Activated gamma-delta T cell treated with Interleukin-2 at 50 U/mL for 16 hours (primary cell): ENCODE results near the gene PI4KA.
"Not testable (repeated sequence)": the region's sequence is repeated elsewhere in the genome, so short reads cannot be mapped to it uniquely, and the experiment has no call there.

Source experiments
- DNase-seq: peaks from one replicate; pipeline ENCODE4 v3.0.0-alpha.2; 2020

The PI4KA gene

GRCh38 chr22:20844055-20845037, 14.3 kb downstream of the PI4KA start:
- DNase-seq = no peak

DNA sequence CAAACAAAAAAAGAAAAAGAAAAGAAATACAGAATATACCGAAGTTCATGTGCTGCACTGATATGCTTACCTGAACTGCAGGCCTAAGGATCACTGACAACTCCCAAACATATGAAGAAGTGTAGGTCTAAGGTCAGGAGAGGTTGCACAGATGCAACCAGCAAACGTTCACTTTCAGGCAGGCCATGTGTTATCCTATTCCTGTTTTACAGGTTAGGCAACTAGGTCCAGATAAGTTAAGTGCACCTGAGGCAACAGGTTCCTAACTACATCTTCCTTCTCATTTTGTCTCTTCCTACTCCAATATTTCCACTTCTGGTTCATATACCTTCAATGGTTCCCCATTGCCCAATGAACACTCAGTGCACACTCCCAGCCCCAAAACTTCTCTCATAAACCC, 15.1 kb downstream of the PI4KA start:
- DNase-seq = no peak

- DNase-seq = no peak
These were observed 17.8 kb downstream of the PI4KA start for GRCh38 chr22:20840646-20841371.

DNA sequence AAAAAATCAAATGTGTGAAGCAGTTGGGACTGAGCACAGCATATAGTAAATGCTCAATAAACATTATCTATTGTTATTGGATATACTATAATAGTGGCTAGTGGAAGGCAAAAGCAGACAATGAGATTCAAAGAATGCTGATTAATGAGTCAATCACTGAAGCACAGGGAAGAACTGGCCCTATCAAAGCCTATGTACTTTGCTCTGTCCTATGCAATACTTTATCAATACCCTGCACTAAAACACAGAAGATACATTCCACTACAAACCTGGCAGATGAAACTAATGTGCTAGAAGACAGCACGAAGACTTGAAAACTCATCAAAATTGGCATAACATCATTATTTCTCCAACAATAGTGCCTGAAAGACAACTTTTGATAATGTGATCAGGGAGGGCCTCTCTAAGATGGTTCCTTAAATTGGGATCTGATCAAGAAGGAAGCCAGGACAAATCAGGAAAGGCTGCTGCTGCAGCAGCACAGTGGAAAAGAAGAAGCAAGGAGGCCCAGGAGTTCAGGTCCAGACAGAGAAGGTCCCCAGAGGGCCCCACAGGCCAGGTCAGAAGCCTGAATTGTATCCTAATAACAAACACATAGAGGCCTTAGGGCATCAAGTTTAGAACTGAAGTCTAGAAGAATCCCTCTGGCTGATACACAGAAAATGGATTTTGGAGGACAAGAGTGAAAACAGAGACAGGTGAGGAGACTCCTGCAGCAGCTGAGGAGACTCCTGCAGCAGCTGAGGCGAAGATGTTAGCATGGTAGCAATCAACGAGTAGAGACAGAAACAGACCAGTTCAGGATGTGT, 18.6 kb downstream of the PI4KA start:
- no peak for DNase-seq

GRCh38 chr22:20839354-20839753, 19.3 kb downstream of the PI4KA start:
- DNase-seq = not testable (repeated sequence)

DNA sequence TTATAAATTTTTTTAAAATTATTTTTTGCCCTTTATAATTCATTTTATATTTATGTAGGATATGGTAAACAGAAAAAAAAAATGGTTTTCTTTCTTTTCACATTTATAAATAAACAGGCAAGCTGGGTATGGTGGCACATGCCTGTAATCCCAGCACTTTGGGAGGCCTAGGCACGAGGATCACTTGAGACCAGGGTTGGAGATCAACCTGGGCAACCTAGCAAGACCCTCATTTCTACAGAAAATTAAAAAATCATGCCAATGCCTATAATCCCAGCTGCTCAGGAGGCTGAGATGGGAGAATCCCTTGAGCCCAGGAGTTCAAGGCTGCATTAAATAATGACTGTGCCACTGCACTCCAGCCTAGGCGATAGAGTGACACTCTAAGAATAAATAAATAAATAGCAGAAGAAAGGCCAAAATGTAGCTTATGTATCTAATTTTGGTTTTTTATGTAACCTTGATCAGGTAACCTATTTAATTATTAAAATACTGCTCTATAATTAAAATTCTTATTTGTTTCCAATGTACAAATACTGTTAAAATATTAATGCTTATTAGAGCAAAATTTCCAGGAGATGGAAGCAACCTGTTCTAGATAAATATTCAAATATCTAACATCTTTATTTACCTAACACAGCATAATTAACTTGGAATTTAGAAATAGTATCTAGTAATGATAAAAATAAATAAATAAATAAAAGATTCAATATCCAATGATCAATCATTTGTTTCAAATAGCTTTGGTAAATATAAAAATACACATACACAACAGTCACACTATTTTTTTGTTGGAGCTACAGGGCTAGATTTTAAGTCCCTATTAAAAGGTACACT, 21.4 kb downstream of the PI4KA start:
- DNase-seq = no peak

DNA sequence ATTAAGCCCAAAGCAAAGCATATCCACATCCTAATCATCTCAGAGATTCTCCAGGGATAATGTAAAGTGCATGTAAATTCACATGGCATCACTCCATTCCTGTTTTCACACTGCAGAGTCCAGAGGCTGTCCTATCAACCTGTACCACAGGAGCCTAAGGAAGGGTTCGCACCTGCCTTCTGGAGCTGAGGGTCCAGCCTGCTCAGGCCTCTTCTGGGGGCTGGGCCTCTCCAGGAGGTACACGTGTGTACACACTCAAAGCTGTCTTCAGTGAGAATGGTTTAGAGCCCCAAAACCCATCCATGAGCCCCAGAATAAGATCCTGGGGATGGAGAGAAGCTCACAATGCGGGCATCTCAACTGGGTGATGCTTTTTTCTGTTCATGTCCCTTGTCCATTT, 23.9 kb downstream of the PI4KA start:
- no peak for DNase-seq

DNA sequence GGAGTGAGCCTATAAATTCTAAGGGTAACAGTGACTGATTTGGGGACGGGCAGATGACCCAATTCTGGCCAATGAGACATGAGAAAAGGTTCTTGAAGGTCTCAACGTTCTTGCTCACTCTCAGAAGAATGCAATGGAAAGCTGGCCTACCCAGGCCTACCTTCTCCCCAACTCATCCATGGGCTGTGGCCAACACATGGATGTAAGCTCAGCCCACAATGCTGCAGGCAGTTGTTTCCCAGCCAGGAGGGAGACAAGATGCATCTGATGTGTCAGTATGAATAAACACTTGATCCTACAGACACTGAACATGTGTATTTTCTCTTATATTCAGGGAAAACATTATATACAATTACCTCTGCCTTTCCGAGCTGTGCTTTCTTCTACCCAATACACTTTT, 24.4 kb downstream of the PI4KA start:
- no peak for DNase-seq

GRCh38 chr22:20833225-20833665, 25.4 kb downstream of the PI4KA start:
- no peak for DNase-seq

DNA sequence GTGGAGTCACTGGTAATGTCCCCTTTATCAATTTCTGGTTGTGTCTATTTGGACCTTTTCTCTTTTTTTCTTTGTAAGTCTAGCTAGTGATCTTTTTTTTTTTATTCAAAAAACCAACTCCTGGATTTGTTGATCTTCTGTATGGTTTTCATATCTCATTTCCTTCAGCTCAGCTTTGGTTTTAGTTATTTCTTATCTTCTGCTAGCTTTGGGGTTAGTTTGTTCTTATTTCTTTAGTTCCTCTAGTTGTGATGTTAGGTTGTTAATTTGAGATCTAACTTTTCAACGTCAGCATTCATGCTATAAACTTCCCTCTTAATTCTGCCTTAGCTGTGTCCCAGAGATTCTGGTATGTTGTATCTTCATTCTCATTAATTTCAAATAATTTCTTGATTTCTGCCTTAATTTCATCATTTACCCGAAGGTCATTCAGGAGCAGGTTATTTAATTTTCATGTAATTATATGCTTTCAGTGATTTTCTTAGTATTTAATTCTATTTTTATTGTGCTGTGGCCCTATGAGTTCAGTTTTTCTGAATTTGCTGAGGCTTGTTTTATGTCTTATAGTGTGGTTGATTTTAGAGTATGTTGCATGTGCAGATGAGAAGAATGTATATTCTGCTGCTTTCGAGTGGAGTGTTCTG, 29.0 kb downstream of the PI4KA start:
- DNase-seq = no peak

DNA sequence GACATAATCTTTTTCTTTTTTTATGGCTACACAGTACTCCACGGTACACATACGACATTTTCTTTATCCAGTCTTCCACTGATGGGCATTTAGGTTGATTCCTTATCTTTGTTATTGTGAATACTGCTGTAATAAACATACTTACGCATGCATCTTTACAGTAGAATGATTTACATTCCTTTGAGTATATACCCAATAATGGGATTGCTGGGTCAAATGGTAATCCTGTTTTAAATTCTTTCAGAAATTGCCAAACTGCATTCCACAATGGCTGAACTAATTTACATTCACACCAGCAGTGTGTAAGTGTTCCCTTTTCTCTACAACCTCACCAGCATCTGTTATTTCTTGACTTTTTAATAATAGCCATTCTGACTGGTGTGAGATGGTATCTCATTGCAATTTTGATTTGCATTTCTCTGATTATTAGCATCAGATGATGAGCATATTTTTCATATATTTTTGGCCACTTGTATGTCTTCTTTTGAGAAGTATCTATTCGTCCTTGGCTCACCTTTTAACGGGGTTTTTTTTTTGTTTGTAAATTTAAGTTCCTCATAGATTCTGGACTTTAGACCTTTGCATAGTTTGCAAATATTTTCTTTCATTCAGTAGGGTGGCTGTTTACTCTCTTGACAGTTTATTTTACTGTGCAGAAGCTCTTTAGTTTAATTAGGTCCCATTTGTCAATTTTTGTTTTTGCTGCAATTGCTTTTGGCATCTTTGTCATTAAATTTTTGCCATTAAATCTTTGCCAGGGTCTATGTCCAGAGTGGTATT, 32.0 kb downstream of the PI4KA start:
- not testable (repeated sequence) for DNase-seq

DNA sequence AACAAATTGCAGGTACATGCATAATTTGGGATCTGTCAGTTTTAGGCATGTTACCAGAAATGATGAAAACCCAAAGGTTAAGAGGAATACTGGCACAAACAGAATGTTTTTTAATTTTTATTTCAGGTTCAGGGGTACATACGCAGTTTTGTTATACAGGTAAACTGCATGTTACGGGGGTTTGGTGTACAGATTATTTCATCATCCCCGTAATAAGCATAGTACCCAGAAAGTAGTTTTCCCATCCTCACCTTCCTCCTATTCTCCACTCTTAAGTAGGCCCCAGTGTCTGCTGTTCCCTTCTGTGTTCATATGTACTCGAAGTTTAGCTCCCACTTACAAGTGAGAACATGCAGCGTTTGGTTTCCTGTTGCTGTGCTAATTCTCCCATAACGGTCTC, 33.0 kb downstream of the PI4KA start:
- DNase-seq = no peak

- DNase-seq = not testable (repeated sequence)
These were observed 33.4 kb downstream of the PI4KA start for GRCh38 chr22:20825216-20825615.

- DNase-seq = no peak
These were observed 35.3 kb downstream of the PI4KA start for GRCh38 chr22:20823264-20823663.

DNA sequence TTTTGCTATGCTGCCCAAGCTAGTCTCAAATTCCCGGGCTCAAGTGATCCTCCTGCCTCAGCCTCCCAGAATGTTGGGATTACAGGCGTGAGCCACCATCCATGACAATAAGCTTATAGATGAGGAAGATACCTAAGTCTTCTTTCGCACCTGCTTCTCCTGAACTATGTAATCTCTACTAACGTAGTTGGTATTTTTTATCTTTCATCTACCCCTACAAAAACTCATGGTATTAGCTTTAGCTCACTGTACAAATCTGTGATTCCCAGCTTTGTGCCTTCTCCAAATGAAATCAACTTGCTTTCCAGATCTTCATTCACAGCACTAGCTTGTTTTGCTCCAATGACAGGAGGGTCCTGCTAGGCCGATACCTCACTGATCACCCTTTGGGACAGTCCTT, 36.4 kb downstream of the PI4KA start:
- DNase-seq = no peak

GRCh38 chr22:20821717-20822239, 36.8 kb downstream of the PI4KA start:
- not testable (repeated sequence) for DNase-seq

DNA sequence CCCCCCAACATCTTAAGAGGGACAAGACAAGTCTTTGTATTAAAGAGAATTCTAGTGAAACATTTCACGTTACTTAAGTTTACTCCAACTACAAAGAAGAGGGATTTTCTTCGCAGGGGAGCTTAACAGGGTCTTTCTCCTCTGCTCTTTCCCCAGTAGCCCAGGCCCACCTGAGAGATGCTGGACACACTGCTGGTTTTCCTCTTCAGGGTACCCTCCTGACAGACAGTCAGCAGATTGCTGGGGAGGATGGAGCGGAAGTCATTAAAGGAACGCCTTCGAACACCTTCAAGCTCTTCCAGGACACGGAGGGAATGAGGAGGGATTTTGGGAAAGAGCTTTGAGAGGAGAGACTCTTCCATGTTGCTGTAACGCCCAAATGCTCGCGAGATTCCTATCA, 39.1 kb downstream of the PI4KA start:
- no peak for DNase-seq

- DNase-seq = no peak
These were observed 40.1 kb downstream of the PI4KA start for GRCh38 chr22:20818471-20818870.

- no peak for DNase-seq
These were observed 42.1 kb downstream of the PI4KA start for GRCh38 chr22:20816559-20816958.

DNA sequence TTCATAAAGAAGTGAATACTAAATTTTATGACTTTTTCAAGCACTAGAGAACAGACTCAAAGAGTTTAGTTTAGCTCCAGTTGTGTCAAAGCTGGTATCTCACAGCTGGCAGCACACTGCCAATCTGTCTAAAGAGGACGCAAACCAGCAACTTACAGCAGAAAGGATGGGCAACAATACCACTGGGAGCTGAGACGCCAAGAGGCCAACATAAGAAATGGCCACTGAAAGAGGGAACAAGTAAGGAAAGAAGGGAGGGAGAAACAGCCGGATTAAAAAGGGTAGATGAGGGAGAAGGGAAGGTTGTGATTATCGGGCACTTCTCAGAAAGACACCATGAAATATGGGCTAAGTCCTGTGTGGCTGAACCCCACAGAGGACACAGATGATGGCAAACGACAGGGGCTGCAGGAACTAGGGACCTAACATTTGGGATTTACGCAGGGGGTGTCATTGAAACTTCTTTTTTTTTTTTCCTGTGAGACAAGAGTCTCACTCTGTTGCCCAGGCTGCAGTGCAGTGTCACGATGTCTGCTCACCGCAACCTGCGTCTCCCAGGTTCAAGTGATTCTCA, 43.0 kb downstream of the PI4KA start:
- DNase-seq = no peak
